NCI-H2107 treated with DMSO at 0.1 percent for 48 hours (cell line): ENCODE data around the gene SDK1.

Source experiments
- DNase-seq: peaks from one replicate; lab custom pipeline; 2025; ENCODE audit not compliant: unreplicated experiment; lab: John Stamatoyannopoulos, UW

The SDK1 gene

DNA sequence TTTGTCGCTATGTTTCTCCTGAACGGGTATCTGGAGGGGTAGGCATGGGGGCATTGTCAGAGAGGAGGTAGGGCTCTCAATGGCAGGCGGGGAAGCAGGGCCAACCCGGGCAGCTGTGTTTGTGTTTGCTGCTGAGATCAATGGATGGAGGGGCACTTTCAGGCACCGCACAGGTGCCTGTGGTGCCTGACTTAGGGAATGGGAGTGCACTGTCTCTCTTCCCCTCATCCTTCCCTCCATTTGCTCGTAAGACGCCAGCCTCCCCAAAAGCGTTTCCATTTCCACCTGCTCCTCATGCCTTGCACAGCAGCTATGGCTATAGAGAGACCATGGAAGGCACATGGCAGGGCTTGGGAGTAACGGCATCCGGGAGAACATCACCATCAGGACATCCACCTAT, 765.2 kb downstream of the SDK1 start:
- no peak for DNase-seq

- DNase-seq = no peak
Measured at GRCh38 chr7:4066626-4067475, 765.8 kb downstream of the SDK1 start.

DNA sequence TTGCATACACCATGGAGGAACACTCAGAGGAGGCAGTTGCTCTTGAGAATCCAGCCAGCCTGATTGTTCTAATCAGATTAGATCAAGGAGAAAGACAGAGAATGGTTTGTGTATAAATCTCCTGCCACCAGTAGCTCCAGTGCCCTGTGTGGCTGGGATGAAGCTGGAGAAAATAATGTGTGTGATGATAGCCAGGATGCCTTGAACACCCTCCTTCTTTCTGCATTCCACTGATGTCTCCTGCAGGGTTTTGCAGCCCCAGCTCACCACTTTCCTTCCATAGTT, 766.4 kb downstream of the SDK1 start:
- DNase-seq = no peak

- DNase-seq = no peak
Measured at GRCh38 chr7:4067874-4068273, 766.8 kb downstream of the SDK1 start.

- no peak for DNase-seq
Measured at GRCh38 chr7:4068286-4068685, 767.2 kb downstream of the SDK1 start.

- DNase-seq = no peak
Measured at GRCh38 chr7:4069268-4070095, 768.4 kb downstream of the SDK1 start.

GRCh38 chr7:4070214-4070613, 769.2 kb downstream of the SDK1 start:
- no peak for DNase-seq

GRCh38 chr7:4071370-4072058, 770.5 kb downstream of the SDK1 start:
- no peak for DNase-seq

- DNase-seq = no peak
Measured at GRCh38 chr7:4072161-4072925, 771.3 kb downstream of the SDK1 start.

DNA sequence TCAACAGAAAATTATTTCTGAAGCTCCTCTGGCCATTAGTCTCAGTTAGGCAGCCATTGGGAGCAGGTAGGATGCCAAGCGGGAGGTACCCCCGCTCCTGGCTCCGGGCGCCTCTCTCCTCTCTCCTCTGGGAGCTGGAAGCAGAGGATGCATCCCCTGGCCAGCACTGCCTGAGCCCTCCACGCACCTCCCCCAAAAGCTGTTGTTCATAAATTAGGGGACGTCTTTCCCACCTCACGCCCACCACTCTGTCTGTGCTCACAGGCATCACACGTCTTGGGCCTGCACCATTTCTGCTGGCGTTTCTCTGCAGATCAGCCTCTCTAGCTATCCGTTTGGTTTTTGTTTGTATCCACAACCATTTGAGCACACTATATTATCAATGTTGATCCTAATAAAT, 772.0 kb downstream of the SDK1 start:
- DNase-seq = no peak

GRCh38 chr7:4073750-4074149, 772.7 kb downstream of the SDK1 start:
- no peak for DNase-seq

DNA sequence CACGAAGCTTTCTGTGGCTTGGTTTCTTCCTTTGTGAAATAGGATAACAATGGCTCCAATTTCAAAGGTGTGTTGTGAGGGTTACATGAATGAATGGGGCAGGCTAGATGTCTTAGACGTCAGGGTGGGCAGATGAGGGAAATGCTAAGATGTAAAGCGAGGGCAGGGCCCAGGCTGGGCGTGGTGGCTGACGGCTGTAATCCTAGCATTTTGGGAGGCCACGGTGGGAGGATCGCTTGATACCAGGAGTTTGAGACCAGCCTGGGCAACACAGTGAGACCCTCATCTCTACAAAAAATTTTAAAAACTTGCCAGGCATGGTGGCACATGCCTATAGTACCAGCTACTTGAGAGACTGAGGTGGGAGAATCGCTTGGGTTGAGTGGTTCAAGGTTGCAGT, 773.4 kb downstream of the SDK1 start:
- no peak for DNase-seq

DNA sequence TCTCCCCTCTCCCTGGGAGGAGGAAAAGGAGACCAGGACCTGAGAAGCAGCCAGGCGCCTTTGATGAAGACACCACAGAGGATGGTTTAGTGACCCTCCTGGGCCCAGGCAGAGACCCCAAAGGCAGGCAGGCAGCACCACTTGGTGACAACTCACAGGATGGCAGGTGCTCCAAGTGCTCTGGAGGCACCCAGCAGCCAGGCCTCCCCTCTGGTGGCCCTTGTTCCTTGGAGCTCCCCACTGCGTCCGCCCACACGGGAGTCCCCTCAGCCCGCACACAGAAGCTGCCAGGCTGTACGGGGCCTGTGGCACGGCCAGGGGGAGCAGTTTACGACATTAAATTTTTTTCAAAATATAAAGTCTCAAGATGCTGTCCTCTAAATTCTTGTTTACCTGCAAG, 773.9 kb downstream of the SDK1 start:
- no peak for DNase-seq

- no peak for DNase-seq
Measured at GRCh38 chr7:4076701-4077294, 775.7 kb downstream of the SDK1 start.

GRCh38 chr7:4077980-4078379, 776.9 kb downstream of the SDK1 start:
- no peak for DNase-seq

DNA sequence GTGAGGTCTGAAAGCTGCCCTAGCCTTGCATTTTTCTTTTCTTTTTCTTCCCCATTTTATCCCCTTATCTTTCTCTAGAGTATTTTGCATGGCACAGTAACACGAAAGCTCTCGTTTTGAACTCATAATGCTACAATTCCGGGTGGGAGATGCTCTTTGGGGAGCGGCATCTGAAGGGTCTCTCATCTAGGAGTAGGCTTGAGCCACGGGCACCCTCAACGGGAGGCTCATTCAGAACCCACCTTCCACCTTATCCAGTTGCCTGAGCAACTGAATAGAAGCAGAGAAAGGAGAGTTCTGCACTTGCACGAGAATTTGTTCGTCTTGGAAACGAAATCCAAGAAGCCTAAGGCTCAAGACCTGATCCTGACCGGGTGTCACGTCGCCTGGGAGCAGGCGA, 777.5 kb downstream of the SDK1 start:
- no peak for DNase-seq

DNA sequence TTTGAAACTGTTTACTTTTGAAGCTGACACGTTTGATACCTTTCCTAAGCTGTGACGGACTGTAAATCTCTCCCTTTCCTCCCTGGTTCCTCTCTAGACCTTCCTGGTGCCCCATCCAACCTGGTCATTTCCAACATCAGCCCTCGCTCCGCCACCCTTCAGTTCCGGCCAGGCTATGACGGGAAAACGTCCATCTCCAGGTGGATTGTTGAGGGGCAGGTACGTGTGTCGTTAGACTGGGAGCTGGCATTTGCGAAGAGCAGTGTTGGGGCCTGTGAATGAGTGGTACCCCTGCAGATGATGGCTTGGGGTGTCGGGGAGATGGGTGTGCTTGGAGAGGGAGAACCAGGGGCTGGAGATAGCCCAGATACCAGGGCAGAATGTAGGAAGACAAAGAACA, 778.3 kb downstream of the SDK1 start:
- no peak for DNase-seq

GRCh38 chr7:4079956-4080355, 778.9 kb downstream of the SDK1 start:
- DNase-seq = no peak

GRCh38 chr7:4080954-4081353, 779.9 kb downstream of the SDK1 start:
- no peak for DNase-seq

DNA sequence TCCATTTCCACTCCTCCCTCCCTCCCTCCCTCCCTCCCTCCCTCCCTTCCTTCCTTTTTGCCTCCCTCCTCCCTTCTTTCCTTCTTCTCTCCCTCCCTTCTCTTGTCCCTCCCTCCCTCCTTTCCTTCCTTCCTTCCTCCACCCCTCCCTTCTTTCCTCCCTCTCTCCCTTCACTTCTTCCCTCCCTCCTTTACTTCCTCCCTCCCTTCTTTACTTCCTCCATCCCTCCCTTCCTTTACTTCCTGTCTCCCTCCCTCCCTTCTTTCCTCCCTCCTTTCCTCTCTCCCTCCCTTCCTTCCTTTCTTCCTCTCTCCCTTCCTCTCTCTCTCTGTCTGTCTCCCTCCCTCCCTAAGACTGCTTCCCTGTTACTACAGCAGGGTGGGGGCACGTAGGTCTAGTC, 782.5 kb downstream of the SDK1 start:
- DNase-seq = no peak

DNA sequence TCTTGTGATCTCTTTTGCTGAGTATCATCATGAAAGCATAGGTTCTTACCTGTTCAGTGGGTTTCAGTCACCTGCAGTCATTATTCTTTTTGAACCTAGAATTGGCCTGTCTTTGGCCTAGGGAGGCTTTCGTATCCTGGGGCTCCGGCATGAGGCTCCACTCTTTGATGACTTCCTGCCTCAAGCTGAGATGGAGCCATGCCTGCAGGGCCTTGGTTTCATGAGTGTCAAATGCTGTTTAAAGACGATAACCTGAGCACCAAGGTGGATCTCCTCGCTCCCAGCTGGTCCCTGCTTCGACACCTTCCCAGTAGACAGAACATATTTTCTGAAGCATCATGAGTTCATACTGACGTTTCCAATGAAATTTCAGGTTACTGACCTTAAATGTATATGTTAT, 783.2 kb downstream of the SDK1 start:
- DNase-seq = no peak
